GM12892 (cell line): ENCODE measurements around the gene PTPN11.

Experiments
- POLR2A ChIP-seq: IDR thresholded peaks from 2 replicates; pipeline ENCODE4 v1.6.1; 2011; ENCODE audit warnings: low read depth, low read length, control low read depth
- POLR2AphosphoS5 ChIP-seq: IDR thresholded peaks from 2 replicates; pipeline ENCODE4 v1.6.1; 2011; ENCODE audit warnings: low read depth, low read length, control low read depth
- TAF1 ChIP-seq: IDR thresholded peaks from 2 replicates; pipeline ENCODE4 v1.6.1; 2011; ENCODE audit warnings: low read depth, mild to moderate bottlenecking, control low read depth, low read length, borderline replicate concordance

DNA sequence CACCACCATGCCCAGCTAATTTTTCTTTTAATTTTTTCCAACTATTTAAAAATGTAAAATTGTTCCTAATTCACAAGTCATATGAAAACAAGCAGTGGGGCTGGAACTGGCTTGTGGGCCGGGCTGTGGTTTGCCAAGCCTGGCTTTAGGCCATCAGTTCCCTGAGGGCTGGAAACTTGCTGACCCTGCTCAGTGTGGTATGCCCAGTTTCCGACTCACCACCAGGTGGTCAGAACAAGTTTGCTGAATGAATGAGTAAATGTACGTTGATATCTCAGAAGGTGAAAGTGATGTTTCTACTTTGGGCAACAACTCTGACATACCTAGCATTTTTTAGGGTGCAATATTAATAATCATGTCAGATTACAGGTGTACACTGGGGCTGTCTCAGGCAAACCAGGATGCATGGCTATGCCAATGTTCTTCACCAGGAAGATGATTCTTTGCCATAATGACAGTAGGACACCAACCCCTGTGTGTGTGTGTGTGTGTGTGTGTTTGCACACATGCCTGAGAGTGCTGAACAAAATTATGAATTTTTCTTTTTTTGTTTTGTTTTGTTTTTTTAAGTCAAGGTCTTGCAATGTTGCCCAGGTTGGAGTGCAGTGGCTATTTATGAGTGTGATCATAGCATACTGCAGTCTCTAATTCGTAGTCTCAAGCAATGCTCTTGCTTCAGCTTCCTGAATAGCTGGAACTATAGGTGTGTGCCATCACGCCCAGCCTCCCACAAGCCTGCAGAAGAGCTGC lies 106.1 kb downstream of the PTPN11 start:
- TF ChIP-seq TAF1 = no peak
- TF ChIP-seq POLR2A = no peak
- TF ChIP-seq POLR2AphosphoS5 = no peak
